ENCODE results near the gene PSRC1. TPM values are rescaled to one million over a fixed set of nuclear protein-coding genes. Genes with fewer than 3 reads are reported as not detected.

PSRC1 gene
- total RNA-seq, 1 donor from 2014 or later: 6.5 TPM

- H3K4me1 Mint-ChIP-seq (ENCODE audit: low read depth): peaks cover 39% of the 10 kb centered on the region
- no peaks in the 10 kb centered on the region for H3K9me3 Mint-ChIP-seq (ENCODE audit: low read depth)
- no peaks in the 10 kb centered on the region for H3K27me3 Mint-ChIP-seq (ENCODE audit: low read depth)
- peak; percentile 83 for DNase-seq (ENCODE audit: low spot score)
- TF ChIP-seq CTCF (IDR thresholded peaks at IDR 0.05): no peak
- peaks cover 1% of the 10 kb centered on the region for H3K36me3 Mint-ChIP-seq (ENCODE audit: low read depth)
- H3K27ac Mint-ChIP-seq (ENCODE audit: unreplicated experiment): no peak overlapping the region
- no peak overlapping the region for H3K4me3 Mint-ChIP-seq (ENCODE audit: unreplicated experiment)
Measured at GRCh38 chr1:109280862-109281261, 2.1 kb downstream of the PSRC1 start.

GRCh38 chr1:109279615-109280278 is 3.2 kb downstream of the PSRC1 start:
- H3K36me3 Mint-ChIP-seq (ENCODE audit: low read depth): peaks cover 1% of the 10 kb centered on the region
- no peaks in the 10 kb centered on the region for H3K9me3 Mint-ChIP-seq (ENCODE audit: low read depth)
- no peak for TF ChIP-seq CTCF (IDR thresholded peaks at IDR 0.05)
- peaks cover 50% of the 10 kb centered on the region for H3K4me1 Mint-ChIP-seq (ENCODE audit: low read depth)
- no peak overlapping the region for H3K27ac Mint-ChIP-seq (ENCODE audit: unreplicated experiment)
- H3K4me3 Mint-ChIP-seq (ENCODE audit: unreplicated experiment): no peak overlapping the region
- DNase-seq (ENCODE audit: low spot score): no peak
- H3K27me3 Mint-ChIP-seq (ENCODE audit: low read depth): no peaks in the 10 kb centered on the region

- H3K4me1 Mint-ChIP-seq (ENCODE audit: low read depth): peaks cover 51% of the 10 kb centered on the region
- H3K9me3 Mint-ChIP-seq (ENCODE audit: low read depth): no peaks in the 10 kb centered on the region
- no peaks in the 10 kb centered on the region for H3K27me3 Mint-ChIP-seq (ENCODE audit: low read depth)
- no peak overlapping the region for H3K4me3 Mint-ChIP-seq (ENCODE audit: unreplicated experiment)
- peaks cover 1% of the 10 kb centered on the region for H3K36me3 Mint-ChIP-seq (ENCODE audit: low read depth)
- TF ChIP-seq CTCF (IDR thresholded peaks at IDR 0.05): peak; percentile 91
- peak overlapping the region; percentile 45 for H3K27ac Mint-ChIP-seq (ENCODE audit: unreplicated experiment)
- DNase-seq (ENCODE audit: low spot score): peak; percentile 73
Measured at GRCh38 chr1:109277434-109278204, 5.3 kb downstream of the PSRC1 start.

GRCh38 chr1:109275706-109276345 is 7.1 kb downstream of the PSRC1 start:
- peak; percentile 22 for TF ChIP-seq CTCF (IDR thresholded peaks at IDR 0.05)
- Mint-ChIP-seq H3K27ac (ENCODE audit: unreplicated experiment) (peak overlapping the region; percentile 89), H3K27me3 (ENCODE audit: low read depth) (no peaks in the 10 kb centered on the region), H3K4me1 (ENCODE audit: low read depth) (peaks cover 34% of the 10 kb centered on the region), H3K9me3 (ENCODE audit: low read depth) (no peaks in the 10 kb centered on the region), H3K4me3 (ENCODE audit: unreplicated experiment) (peak overlapping the region; percentile 38), H3K36me3 (ENCODE audit: low read depth) (peaks cover 1% of the 10 kb centered on the region)
- no peak for DNase-seq (ENCODE audit: low spot score)
